Adrenal gland (tissue), 5 donors: Measurements from ENCODE around the gene FIBIN.

ENCODE experiments used
- CTCF ChIP-seq, 6 experiments: fragments of 450-650 bp in 4 of 6; fragments of 200-600 bp in 2 of 6; sonication (generic) in 1 of 6; IDR thresholded peaks; 1 replicate in 5 of 6; 2 replicates in 1 of 6; pipeline versions ENCODE4 v1.5.1 to v1.8.0; 2016 to 2021; ENCODE audit warnings: antibody characterized with exemption in 6 of 6, mild to moderate bottlenecking in 2 of 6, moderate library complexity in 1 of 6
- POLR2A ChIP-seq, 2 donors: fragments of 450-650 bp; IDR thresholded peaks; one replicate each; pipeline ENCODE4 v1.6.1; 2017; ENCODE audit warnings: antibody characterized with exemption in 2 of 2, mild to moderate bottlenecking in 2 of 2, moderate library complexity in 1 of 2
- donor health status: DM: no; HTN: no; CAD: no.

DNA sequence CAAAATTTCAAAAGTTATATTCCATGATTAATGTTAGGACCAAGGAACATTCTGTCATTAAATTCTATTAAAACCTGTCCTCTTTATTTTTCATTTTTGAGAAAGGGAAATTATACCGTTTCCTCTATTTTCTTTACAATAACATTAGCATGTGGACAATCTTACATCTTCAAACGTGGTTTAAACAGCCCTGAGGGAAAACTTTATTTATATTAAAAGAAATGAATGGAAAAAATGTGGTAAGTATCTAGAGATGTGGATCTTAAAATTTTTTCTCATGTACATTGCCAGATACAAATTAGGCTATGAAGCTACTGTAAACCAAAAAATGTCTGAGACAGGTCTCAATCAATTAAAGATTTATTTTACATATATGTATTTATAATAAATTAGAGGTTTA lies 18.9 kb upstream of the FIBIN start:
- TF ChIP-seq CTCF (IDR thresholded peaks at IDR 0.05) (no peak), POLR2A (IDR thresholded peaks at IDR 0.05) (no peak)
